NCI-H510A treated with DMSO at 0.1 percent for 48 hours (cell line): ENCODE data around the gene TENM3.
A peak's percentile ranks its signal among the peaks of the same experiment; 100 is the strongest.

ENCODE experiments used
- DNase-seq: peaks from one replicate; lab custom pipeline; 2025; lab: John Stamatoyannopoulos, UW

TENM3 gene

DNA sequence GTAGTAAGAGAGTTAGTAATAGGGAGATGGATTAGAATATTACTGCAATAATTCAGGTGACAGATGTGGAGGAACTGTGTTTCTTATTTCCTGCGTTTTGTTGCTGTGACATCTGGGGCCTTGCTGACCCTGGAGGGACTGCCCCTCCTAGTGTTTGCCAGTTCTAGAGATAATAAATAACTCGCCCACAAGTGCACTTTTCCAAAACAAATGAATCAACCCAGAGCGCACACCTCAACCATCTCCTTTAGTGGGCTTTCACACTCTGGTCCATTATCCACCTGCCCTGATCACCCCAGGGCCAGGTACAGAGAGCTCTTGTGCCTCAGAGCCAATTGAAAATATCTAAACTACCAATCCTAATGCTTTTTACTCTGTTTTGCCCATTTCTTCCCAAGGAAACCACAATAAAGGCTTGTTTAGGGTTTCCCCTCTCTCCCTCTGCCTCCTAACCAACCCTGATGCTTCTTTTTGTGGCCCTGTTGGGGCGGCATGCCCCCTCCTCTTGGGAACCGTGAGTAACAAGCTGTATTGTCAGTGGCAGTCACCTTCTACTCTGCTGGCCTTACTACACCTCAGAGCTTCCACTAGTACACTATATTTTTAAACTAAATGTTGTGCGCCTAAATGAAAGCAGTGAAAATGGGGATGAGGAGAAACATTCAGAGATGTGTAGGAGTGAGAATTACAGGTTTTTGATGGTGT lies 270.5 kb downstream of the TENM3 start:
- no peak for DNase-seq

DNA sequence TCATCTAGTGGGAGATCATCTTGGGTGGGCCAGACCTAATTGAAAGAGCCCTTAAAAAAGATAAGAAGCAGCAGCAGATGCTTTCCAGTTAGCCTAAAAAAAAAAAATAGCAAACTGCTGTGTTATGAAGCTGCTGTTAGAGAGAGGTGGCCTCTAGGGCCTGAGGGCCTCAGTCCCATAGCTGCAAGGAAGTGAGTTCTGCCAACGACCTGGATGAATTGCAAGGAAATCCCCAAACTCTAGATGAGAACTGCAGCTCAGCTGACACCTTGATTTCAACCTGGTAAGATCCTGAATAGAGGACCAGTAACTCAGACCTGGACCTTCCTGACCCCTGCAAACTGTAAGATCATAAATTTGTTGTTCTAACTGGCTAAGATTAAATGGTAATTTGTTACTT lies 275.2 kb downstream of the TENM3 start:
- DNase-seq = no peak

DNA sequence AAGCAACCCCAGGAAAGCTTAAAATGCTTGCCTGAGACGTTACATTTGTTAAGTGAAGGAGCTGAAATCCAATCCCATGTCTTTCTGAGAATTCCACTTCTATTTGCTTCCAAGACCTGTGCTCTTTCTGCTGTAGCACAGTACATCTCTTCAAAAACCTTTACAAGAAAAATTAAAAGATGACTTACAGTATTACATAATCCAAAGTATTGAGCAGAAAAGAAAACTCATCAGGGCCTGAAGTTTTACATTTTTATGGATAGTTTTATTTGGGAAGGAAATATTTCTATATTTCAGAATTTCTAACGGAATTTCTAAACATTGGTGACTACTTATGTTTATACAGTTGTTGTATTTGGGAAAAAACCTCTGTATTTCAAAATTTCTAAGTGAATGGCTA lies 276.3 kb downstream of the TENM3 start:
- no peak for DNase-seq

- DNase-seq = no peak
These were observed 277.8 kb downstream of the TENM3 start for GRCh38 chr4:182521011-182521410.

- no peak for DNase-seq
These were observed 285.6 kb downstream of the TENM3 start for GRCh38 chr4:182528819-182529218.

GRCh38 chr4:182530451-182530850 lies 287.2 kb downstream of the TENM3 start:
- no peak for DNase-seq

- DNase-seq = no peak
These were observed 288.5 kb downstream of the TENM3 start for GRCh38 chr4:182531555-182532162.

DNA sequence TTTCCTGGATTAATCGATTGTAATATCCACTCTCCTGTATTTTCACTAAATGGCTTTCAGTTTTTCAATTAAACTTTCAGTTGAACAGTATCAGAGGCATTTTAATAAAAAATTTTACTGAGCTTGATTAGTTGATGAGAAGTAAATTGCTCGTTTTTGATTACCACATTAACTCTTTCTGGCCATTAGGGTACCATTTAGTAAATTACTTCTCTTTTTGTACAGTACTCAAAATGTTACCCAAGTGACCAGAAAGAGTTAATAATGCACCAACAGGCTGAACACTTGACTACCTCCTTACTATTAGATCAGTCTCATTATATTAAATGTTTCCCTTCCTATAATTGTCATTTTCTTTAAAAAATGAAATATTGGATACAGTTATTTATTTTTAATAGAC lies 289.2 kb downstream of the TENM3 start:
- DNase-seq = no peak

GRCh38 chr4:182533964-182534363 lies 290.8 kb downstream of the TENM3 start:
- peak; percentile 14 for DNase-seq

DNA sequence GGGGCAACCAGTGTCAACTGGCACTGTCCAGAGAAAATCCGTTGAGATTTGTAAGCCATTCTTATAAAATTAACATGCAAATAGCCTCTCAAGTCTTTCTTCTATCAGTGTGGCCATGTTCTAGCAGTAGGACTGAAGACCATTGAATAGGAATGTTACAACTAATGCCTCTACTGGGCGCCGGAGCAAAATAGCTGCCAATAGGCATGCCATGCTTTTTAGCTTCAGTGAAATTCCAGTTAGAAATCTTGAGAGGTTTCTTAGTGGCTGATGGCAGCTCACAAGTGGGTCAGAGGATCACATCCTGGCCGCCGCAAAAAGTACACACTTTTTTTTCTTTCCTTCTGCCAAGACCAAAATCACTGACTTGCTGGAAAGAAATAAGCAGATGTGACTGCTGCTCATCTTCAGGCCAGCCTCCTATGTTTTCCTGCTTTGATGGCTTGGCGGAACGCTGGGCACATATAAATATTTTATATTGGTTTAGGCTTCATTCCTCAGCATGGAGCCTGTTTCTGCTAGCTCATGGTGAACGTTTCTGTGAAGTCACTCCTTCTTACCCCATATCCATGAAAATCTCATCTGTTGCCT lies 293.1 kb downstream of the TENM3 start:
- no peak for DNase-seq

DNA sequence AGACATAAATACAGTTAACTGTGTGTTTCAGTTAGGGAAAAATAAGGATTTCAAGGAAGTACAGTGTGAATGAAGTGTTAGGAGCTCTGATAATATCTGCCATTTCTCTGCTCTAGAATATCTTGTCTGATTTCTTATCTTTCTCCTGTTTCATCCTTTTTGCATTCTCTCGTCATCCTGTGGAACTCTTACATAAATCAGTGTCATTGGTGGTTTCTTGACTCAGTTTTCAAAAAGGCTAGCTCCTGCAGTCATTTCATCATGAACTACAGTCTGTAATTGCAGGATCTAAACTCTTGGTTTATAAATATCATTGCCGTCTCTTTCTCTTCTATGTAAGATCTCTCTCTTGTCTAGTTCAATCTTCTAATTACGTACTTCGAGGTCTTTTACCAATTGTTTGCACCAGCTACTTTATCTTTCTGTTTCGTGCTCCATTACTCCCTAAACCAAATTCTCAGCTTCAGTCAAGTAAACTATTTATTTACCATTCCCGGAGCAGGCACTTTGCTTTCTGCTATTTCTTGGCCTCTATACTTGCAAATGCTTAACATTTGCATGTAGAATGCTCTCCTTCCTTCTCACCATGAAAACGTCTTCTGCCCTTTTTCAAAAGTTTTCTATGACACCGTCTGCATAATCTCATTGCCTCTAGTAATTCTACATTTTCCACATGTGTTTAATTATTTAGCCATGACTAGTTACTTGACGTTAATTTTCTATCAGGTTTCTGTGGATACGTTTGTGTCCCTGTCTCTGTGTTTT lies 294.0 kb downstream of the TENM3 start:
- no peak for DNase-seq

DNA sequence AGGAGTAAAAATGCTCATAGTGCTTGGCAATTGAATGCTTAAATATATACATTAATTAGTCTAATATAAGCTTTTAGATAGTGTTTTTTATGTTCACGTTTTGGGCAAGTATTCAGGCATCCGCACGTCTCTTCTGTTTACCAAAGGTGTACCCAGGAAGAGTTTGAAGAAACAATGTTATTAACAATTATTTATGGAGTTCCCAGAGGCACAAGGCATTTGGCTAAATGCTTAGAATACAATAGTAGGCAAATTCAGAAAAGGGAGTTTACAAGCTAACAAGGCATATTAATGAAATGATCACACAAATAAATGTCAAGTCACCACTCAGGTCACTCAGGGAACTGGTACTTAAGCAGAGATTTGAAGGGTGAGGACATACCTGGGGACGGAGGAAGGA lies 294.8 kb downstream of the TENM3 start:
- no peak for DNase-seq

DNA sequence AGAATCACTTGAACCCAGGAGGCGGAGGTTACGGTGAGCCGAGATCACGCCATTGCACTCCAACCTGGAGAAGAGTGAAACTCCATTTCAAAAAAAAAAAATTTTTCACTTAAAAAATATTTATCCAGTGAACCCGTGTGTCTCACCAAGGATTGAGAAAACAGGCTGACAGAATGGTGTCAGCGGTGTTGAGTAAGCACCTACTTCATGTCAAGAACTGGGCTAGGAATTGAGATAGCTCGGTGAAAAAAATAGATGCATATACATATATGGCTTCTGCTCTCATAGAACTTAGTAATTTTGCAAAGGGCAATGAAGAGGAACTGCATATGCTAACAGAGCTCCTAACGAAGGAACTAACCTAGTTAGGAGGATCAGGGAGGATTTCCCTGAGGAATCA lies 297.3 kb downstream of the TENM3 start:
- DNase-seq = no peak

GRCh38 chr4:182547435-182547834 lies 304.2 kb downstream of the TENM3 start:
- no peak for DNase-seq

DNA sequence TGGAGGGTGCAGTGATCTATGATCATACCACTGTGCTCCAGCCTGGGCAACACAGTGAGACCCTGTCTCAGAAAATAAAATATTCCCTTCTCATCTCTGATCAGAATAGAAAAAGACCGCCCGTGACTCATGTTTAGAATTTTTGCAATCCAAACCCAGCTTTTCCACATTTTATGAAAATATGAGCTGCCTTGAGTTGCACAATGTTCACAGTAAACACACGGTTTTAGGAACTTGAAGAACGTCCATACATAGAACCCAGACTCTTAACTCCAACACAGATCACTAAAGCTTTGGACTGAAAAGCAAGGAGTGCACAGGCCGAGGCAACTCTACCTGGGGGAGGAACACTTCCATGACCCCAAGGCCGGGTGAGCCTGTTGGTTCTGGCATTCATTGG lies 305.0 kb downstream of the TENM3 start:
- DNase-seq = no peak

DNA sequence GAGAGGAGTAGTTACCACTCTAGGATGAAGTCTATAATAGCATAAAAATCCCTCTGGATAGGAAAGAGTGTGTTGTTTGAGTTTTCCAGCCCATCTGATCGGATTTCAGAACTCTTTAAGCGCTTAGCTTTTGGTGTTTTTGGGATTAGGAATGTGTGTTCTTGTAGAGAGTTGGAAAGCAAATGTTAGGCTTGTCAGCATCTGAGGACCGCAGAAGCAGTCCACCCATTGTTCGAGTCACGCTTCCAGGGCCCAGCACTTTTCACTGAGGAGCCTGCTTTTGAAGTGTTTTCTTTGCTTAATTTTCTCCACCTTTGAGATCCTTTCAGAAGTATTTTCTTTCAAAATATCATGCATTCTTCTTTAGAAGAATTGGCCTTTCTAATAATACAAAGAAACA lies 306.2 kb downstream of the TENM3 start:
- no peak for DNase-seq

DNA sequence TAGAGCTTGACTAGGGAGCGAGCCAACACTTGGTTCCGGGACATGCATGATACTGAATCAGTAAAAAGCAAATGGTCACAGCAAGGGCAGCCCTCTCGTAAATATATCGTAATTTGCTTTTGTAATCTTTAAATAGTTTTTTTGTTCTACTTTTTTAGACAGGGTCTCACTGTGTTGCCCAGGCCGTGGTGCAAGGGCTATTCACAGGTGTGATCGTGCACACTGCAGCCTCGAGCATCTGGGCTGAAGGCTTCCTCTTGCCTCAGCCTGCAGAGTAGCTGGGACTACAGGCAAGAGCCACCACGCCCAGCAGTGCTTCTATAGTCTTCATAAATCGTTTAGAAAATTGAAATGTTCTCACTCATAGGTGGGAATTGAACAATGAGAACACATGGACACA lies 309.7 kb downstream of the TENM3 start:
- DNase-seq = no peak

DNA sequence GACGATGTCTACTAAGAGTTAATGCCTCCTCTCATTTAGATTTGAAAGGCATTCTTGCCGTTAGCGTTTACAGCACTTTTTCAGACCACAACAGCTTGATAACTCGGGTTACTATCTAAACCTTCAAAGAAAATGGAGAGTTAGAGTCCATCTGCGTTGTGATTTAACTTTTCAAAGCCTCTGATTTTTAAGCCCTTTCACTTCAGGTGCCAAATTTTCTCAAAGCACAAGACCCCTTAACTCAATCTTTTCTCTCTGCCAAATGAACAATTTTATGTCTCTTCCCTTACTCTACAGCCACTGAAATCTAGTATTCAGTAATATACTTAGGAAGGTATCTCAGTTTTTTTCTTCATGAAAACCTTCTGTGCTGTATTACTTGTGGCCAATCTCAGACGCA lies 310.5 kb downstream of the TENM3 start:
- DNase-seq = no peak

DNA sequence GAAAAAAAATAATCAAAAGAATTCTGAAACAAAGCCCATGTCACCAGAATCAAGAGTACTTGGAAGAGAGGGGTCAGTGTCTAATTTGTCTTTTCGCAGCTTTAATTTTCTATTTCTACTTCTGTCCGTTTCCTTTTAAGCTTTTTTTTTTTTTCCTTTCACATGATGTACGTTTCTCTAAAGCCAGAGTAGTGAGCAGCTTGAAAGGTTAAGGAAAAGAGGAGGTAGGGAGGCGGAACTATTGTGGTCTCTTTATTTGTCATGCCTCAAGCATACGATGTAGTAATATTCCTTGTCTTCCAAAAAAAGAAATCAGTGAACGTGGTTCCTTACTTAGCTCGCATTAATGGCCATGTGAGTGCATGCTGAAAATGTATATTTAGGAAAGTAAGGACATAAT lies 311.5 kb downstream of the TENM3 start:
- DNase-seq = no peak

GRCh38 chr4:182555997-182556418 lies 312.8 kb downstream of the TENM3 start:
- peak; percentile 47 for DNase-seq

DNA sequence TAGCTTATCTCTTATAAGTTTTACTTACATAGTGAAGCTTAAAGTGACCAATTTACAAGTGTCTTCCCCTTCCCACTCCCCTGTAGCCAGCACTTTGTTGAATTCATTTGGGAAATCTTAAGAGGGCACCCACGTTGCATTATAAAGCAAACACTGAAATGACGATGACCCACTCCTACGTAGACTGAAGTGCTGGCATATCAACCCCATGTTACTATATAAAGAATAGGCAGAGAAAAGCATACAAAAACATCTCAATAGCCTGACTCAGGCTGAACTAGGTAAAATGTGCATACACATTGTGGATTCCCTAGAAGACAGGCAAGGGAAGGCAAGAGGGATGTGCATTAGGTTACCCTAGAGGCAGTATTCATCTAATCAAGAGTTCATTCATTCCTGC lies 313.4 kb downstream of the TENM3 start:
- DNase-seq = peak; percentile 66

- DNase-seq = peak; percentile 34
These were observed 317.2 kb downstream of the TENM3 start for GRCh38 chr4:182560358-182560757.

DNA sequence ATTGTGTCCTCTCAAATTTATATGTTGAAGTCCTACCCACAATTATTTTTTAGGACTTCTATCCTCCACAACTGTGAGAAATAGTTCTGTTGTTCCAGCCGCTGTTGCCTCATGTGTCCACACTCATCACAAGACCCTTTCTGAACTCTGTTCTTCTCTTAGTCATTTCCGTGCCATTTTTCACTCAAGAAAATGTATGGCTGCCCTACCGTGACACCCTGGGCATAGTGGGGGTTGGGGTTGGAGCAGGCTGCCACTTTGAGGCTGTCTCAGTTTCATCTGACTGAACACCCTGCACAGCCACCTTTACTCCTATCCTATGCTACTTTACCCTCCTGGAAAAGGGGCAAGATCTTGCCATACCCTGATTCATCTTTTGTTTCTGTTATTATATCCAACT lies 319.1 kb downstream of the TENM3 start:
- DNase-seq = no peak
